GM20431 (cell line): ENCODE data around the gene RNF31.

Experiments used
- in situ Hi-C: fragments of 300-500 bp; cut with MseI, MboI; formaldehyde crosslinking; loops from one replicate; pipeline ENCODE4 v1.15.0; 2020; ENCODE audit warnings: low sequenced_read_pairs; ENCODE audit not compliant: unreplicated experiment

Gene RNF31

GRCh38 chr14:24151404-24152080 is 4.2 kb downstream of the RNF31 start:
- in situ Hi-C loops = no loop called here

- in situ Hi-C loops = no loop called here
Observed at GRCh38 chr14:24155100-24155499, 7.8 kb downstream of the RNF31 start.

- in situ Hi-C loops = no loop called here
Observed at GRCh38 chr14:24156840-24157239, 9.5 kb downstream of the RNF31 start.

GRCh38 chr14:24157331-24157730 is 10.0 kb downstream of the RNF31 start:
- in situ Hi-C loops = no loop called here

GRCh38 chr14:24159777-24160498 is 12.6 kb downstream of the RNF31 start:
- in situ Hi-C loops = no loop called here

GRCh38 chr14:24160499-24160849 is 13.2 kb downstream of the RNF31 start:
- in situ Hi-C loops = no loop called here

- in situ Hi-C loops = no loop called here
Observed at GRCh38 chr14:24160850-24161804, 13.8 kb downstream of the RNF31 start, which contains the start of gene IRF9. Gene IRF9, plus strand, starts transcription at chr14:24161265. Its CDS starts 880 bp downstream, at chr14:24162145.

- in situ Hi-C loops = no loop called here
Observed at GRCh38 chr14:24162093-24162492, 14.8 kb downstream of the RNF31 start.

GRCh38 chr14:24164518-24164991 is 17.3 kb downstream of the RNF31 start:
- in situ Hi-C loops = no loop called here

- in situ Hi-C loops = no loop called here
Observed at GRCh38 chr14:24165785-24166184, 18.5 kb downstream of the RNF31 start.

GRCh38 chr14:24167469-24168114 is 20.3 kb downstream of the RNF31 start:
- in situ Hi-C loops = no loop called here

GRCh38 chr14:24171422-24172260 is 24.3 kb downstream of the RNF31 start, which contains the start of gene REC8:
Gene REC8, plus strand, starts transcription at chr14:24172080. Its CDS starts 473 bp downstream, at chr14:24172553.
- in situ Hi-C loops = no loop called here

- in situ Hi-C loops = no loop called here
Observed at GRCh38 chr14:24172261-24172860, 25.1 kb downstream of the RNF31 start.

GRCh38 chr14:24172871-24173281 is 25.6 kb downstream of the RNF31 start:
- in situ Hi-C loops = no loop called here

GRCh38 chr14:24176599-24176998 is 29.3 kb downstream of the RNF31 start:
- in situ Hi-C loops = no loop called here

- in situ Hi-C loops = no loop called here
Observed at GRCh38 chr14:24177041-24177825, 29.9 kb downstream of the RNF31 start.

- in situ Hi-C loops = no loop called here
Observed at GRCh38 chr14:24177891-24178290, 30.6 kb downstream of the RNF31 start.
